OCI-LY3 (cell line): ENCODE results near the gene NXPH4.

Source experiments
- EZH2phosphoT487 ChIP-seq: fragments of 200-600 bp; shearing (Covaris generic); IDR thresholded peaks from 2 replicates; pipeline ENCODE4 v1.6.1; 2018; ENCODE audit warnings: antibody characterized with exemption, mixed run types, low read depth
- TF ChIP-seq, protein P1 (sequence below): fragments of 200-600, 300-600 bp; sonication (generic); IDR thresholded peaks from 2 replicates; pipeline ENCODE4 v1.5.1; 2014; ENCODE audit warnings: antibody characterized with exemption, low read length, low read depth

GRCh38 chr12:57196956-57197355 is 19.6 kb upstream of the NXPH4 start:
- TF ChIP-seq, protein P1, sequence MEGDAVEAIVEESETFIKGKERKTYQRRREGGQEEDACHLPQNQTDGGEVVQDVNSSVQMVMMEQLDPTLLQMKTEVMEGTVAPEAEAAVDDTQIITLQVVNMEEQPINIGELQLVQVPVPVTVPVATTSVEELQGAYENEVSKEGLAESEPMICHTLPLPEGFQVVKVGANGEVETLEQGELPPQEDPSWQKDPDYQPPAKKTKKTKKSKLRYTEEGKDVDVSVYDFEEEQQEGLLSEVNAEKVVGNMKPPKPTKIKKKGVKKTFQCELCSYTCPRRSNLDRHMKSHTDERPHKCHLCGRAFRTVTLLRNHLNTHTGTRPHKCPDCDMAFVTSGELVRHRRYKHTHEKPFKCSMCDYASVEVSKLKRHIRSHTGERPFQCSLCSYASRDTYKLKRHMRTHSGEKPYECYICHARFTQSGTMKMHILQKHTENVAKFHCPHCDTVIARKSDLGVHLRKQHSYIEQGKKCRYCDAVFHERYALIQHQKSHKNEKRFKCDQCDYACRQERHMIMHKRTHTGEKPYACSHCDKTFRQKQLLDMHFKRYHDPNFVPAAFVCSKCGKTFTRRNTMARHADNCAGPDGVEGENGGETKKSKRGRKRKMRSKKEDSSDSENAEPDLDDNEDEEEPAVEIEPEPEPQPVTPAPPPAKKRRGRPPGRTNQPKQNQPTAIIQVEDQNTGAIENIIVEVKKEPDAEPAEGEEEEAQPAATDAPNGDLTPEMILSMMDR = no peak
- TF ChIP-seq EZH2phosphoT487 = no peak
